Caco-2 (cell line): Measurements from ENCODE around the gene SPEM2. TPM values are rescaled to one million over a fixed set of nuclear protein-coding genes. Genes with fewer than 3 reads are reported as not detected.

Source experiments
- BruUV-seq: library from RNA; stranded (reverse); fragments of 400-500 nt; replicated peaks from 2 replicates; lab custom pipeline; 2021; lab: Mats Ljungman, UMichigan
- CTCF ChIA-PET: fragments of 300-600 bp; sonication (Branson Sonifier 250); formaldehyde crosslinking; loops from one replicate; lab custom pipeline; 2022; ENCODE audit warnings: antibody characterized with exemption; lab: Charles Lee
- POLR2A ChIA-PET: fragments of 300-600 bp; sonication (Branson Sonifier 250); formaldehyde crosslinking; loops from one replicate; lab custom pipeline; 2022; ENCODE audit warnings: antibody characterized with exemption; lab: Charles Lee
- DNase-seq, 2 experiments: peaks; one replicate each; pipeline versions ENCODE4 v3.0.0 to v3.0.0-alpha.2; 2020 to 2022
- H3K27me3 ChIP-seq: replicated peaks from 2 replicates; pipeline ENCODE4 v1.6.0; 2011; ENCODE audit warnings: low read length; ENCODE audit not compliant: control insufficient read depth, insufficient read depth
- H3K36me3 ChIP-seq: 2 replicates; pipeline ENCODE4 v1.5.1; 2011; ENCODE audit warnings: low read length; ENCODE audit not compliant: control insufficient read depth, insufficient read depth
- H3K4me1 ChIP-seq: fragments of 250-450 bp; sonication (Bioruptor Pico); 2 replicates; pipeline ENCODE4 v1.5.1; 2020; ENCODE audit warnings: mild to moderate bottlenecking
- H3K4me3 ChIP-seq: 2 replicates; pipeline ENCODE4 v1.5.1; 2011; ENCODE audit warnings: low read depth, mild to moderate bottlenecking, control low read depth, low read length
- H3K9me3 ChIP-seq: fragments of 250-450 bp; sonication (Bioruptor Pico); 2 replicates; pipeline ENCODE4 v1.5.1; 2020; ENCODE audit warnings: mild to moderate bottlenecking, moderate library complexity
- H3K27ac Mint-ChIP-seq: one replicate; pipeline ENCODE4 v1.8.0; 2022; ENCODE audit warnings: mixed read lengths; ENCODE audit not compliant: unreplicated experiment
- H3K27me3 Mint-ChIP-seq: one replicate; pipeline ENCODE4 v1.8.0; 2022; ENCODE audit warnings: mixed read lengths; ENCODE audit not compliant: insufficient read depth, unreplicated experiment
- H3K36me3 Mint-ChIP-seq: one replicate; pipeline ENCODE4 v1.8.0; 2022; ENCODE audit warnings: mild to moderate bottlenecking, mixed read lengths; ENCODE audit not compliant: insufficient read depth, unreplicated experiment
- H3K4me1 Mint-ChIP-seq: one replicate; pipeline ENCODE4 v1.8.0; 2022; ENCODE audit warnings: low read depth, mixed read lengths; ENCODE audit not compliant: unreplicated experiment
- H3K4me3 Mint-ChIP-seq: one replicate; pipeline ENCODE4 v1.8.0; 2022; ENCODE audit warnings: mild to moderate bottlenecking, moderate library complexity, mixed read lengths; ENCODE audit not compliant: unreplicated experiment
- H3K9me3 Mint-ChIP-seq: one replicate; pipeline ENCODE4 v1.8.0; 2022; ENCODE audit warnings: mixed read lengths; ENCODE audit not compliant: unreplicated experiment
- intact Hi-C: fragments of 100-400 bp; cut with micrococcal nuclease; formaldehyde crosslinking; loops from one replicate; pipeline ENCODE4 v1.10.0; 2022; ENCODE audit not compliant: unreplicated experiment
- total RNA-seq: library from RNA; stranded (reverse); gene quantifications from 2 replicates; pipeline ENCODE4 v1.2.3, GENCODE V29; 2022
- TF ChIP-seq, protein P1 (sequence below), 2 experiments: fragments of 200-600 bp in 1 of 2; IDR thresholded peaks; 1 replicate in 1 of 2; 2 replicates in 1 of 2; pipeline versions ENCODE4 v1.5.1 to v1.8.0; 2011 to 2022; ENCODE audit warnings: antibody characterized with exemption in 1 of 2, control low read depth in 1 of 2, inconsistent platforms in 1 of 2, low read depth in 1 of 2, low read length in 1 of 2, mild to moderate bottlenecking in 1 of 2, moderate library complexity in 1 of 2; ENCODE audit not compliant: insufficient read depth in 1 of 2, severe bottlenecking in 1 of 2, unreplicated experiment in 1 of 2

Gene SPEM2
- total RNA-seq, 1 experiment from 2014 or later, result not detected

DNA sequence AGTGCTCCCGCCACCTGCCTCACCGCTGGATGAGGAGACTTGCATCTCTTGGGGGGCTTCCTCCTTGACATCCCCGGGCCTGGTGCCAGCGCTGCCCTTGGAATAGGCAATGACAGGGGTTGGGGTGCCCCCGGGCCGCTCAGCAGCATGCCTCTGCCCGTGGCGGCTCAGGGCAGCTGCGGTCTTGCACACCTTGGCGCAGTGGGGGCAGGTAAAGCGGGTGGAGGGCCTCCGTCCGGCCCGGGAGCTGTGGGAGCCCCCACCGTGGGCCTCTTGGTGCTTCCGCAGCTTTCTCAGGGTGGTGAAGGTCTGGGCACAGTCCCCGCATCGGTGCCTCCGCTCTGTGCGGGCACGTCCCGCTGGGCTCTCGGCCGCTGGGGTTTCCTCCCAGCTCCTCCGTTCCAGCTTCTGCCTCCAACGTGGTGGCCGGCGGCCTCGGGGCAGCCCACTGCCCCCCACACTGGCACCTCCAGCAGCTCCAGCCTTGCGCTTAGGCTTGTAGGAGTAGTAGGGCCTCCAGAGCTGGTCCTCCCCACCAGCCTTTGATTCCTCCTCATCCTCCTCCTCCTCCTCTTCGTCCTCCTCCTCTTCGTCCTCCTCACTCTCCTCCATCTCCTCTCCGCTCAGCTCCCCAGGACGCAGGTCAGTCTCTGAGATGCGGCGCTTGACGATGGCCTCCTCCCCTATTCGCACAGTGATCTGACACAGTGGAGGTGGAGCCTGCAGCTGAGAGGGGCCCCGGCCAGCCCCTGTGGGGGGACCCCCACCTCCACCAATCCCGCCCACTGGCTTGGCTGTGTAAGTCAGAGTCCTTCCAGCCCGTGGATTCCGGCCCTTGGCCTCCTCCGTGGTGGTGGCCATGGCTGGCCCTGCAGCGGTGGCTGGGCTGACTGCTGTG lies 37.3 kb downstream of the SPEM2 start:
- Histone ChIP-seq H3K4me1 (no peaks in the 10 kb centered on the region), H3K36me3 (no peaks in the 10 kb centered on the region), H3K27me3 (no peaks in the 10 kb centered on the region), H3K9me3 (no peaks in the 10 kb centered on the region), H3K4me3 (no peak overlapping the region)
- Mint-ChIP-seq H3K27ac (no peak overlapping the region), H3K27me3 (no peaks in the 10 kb centered on the region), H3K36me3 (peaks cover 25% of the 10 kb centered on the region), H3K9me3 (no peaks in the 10 kb centered on the region), H3K4me1 (peaks cover 5% of the 10 kb centered on the region), H3K4me3 (no peak overlapping the region)
- no peak for DNase-seq
- POLR2A ChIA-PET, result no interaction called here
- CTCF ChIA-PET, result no interaction called here
- intact Hi-C loops, result no loop called here
- BruUV-seq, result no TSS peak
- TF ChIP-seq, protein P1, sequence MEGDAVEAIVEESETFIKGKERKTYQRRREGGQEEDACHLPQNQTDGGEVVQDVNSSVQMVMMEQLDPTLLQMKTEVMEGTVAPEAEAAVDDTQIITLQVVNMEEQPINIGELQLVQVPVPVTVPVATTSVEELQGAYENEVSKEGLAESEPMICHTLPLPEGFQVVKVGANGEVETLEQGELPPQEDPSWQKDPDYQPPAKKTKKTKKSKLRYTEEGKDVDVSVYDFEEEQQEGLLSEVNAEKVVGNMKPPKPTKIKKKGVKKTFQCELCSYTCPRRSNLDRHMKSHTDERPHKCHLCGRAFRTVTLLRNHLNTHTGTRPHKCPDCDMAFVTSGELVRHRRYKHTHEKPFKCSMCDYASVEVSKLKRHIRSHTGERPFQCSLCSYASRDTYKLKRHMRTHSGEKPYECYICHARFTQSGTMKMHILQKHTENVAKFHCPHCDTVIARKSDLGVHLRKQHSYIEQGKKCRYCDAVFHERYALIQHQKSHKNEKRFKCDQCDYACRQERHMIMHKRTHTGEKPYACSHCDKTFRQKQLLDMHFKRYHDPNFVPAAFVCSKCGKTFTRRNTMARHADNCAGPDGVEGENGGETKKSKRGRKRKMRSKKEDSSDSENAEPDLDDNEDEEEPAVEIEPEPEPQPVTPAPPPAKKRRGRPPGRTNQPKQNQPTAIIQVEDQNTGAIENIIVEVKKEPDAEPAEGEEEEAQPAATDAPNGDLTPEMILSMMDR (IDR thresholded peaks at IDR 0.05; ENCODE audit: insufficient read depth in 1 of 2, low read depth in 1 of 2, low read length in 1 of 2, severe bottlenecking in 1 of 2, unreplicated experiment in 1 of 2), result no peak

GRCh38 chr17:7463372-7463846 lies 38.0 kb downstream of the SPEM2 start:
- no peaks in the 10 kb centered on the region for H3K4me1 ChIP-seq
- no TSS peak for BruUV-seq
- Mint-ChIP-seq H3K4me3 (no peak overlapping the region), H3K27ac (no peak overlapping the region), H3K27me3 (no peaks in the 10 kb centered on the region), H3K36me3 (peaks cover 26% of the 10 kb centered on the region), H3K9me3 (no peaks in the 10 kb centered on the region), H3K4me1 (peaks cover 5% of the 10 kb centered on the region)
- intact Hi-C loops, result no loop called here
- no peak overlapping the region for H3K4me3 ChIP-seq
- POLR2A ChIA-PET, result no interaction called here
- no peaks in the 10 kb centered on the region for H3K27me3 ChIP-seq
- no peaks in the 10 kb centered on the region for H3K9me3 ChIP-seq
- no peak for DNase-seq
- CTCF ChIA-PET, result no interaction called here
- no peaks in the 10 kb centered on the region for H3K36me3 ChIP-seq
- TF ChIP-seq, protein P1 (IDR thresholded peaks at IDR 0.05; ENCODE audit: insufficient read depth in 1 of 2, low read depth in 1 of 2, low read length in 1 of 2, severe bottlenecking in 1 of 2, unreplicated experiment in 1 of 2), result no peak

- intact Hi-C loops, result no loop called here
- Mint-ChIP-seq H3K4me3 (no peak overlapping the region), H3K4me1 (peaks cover 5% of the 10 kb centered on the region), H3K27me3 (no peaks in the 10 kb centered on the region), H3K36me3 (peaks cover 33% of the 10 kb centered on the region), H3K27ac (no peak overlapping the region), H3K9me3 (no peaks in the 10 kb centered on the region)
- DNase-seq, result no peak
- no peak overlapping the region for H3K4me3 ChIP-seq
- no peaks in the 10 kb centered on the region for H3K9me3 ChIP-seq
- TF ChIP-seq, protein P1 (IDR thresholded peaks at IDR 0.05; ENCODE audit: insufficient read depth in 1 of 2, low read depth in 1 of 2, low read length in 1 of 2, severe bottlenecking in 1 of 2, unreplicated experiment in 1 of 2), result no peak
- no peaks in the 10 kb centered on the region for H3K36me3 ChIP-seq
- H3K27me3 ChIP-seq, result no peaks in the 10 kb centered on the region
- H3K4me1 ChIP-seq, result no peaks in the 10 kb centered on the region
- BruUV-seq, result no TSS peak
- ChIA-PET CTCF (interaction anchor here (0.6 kb wide), 1 partner anchor 24 kb away, joined by 3 read pairs; no protein-coding TSS in a partner anchor), POLR2A (interaction anchor here (0.7 kb wide), 1 partner anchor 27 kb away, joined by 3 read pairs; no protein-coding TSS in a partner anchor)
Observed at GRCh38 chr17:7464081-7464480, 38.7 kb downstream of the SPEM2 start.
